Nephron progenitor cell (in vitro differentiated cells): ENCODE results near the gene ITGAD.

Experiments
- DNase-seq: peaks from one replicate; pipeline ENCODE4 v3.0.0; 2021
- H3K27ac Mint-ChIP-seq: 2 replicates; pipeline ENCODE4 v1.8.0; 2021; ENCODE audit warnings: mild to moderate bottlenecking, moderate library complexity, mixed read lengths
- H3K27me3 Mint-ChIP-seq: 2 replicates; pipeline ENCODE4 v1.8.0; 2021; ENCODE audit warnings: mild to moderate bottlenecking, low read depth, mixed read lengths; ENCODE audit not compliant: poor library complexity
- H3K36me3 Mint-ChIP-seq: 2 replicates; pipeline ENCODE4 v1.8.0; 2021; ENCODE audit warnings: low read depth, mixed read lengths
- H3K4me1 Mint-ChIP-seq: 2 replicates; pipeline ENCODE4 v1.8.0; 2021; ENCODE audit warnings: mixed read lengths
- H3K4me3 Mint-ChIP-seq: 2 replicates; pipeline ENCODE4 v1.8.0; 2021; ENCODE audit warnings: mild to moderate bottlenecking, moderate library complexity, mixed read lengths
- H3K9me3 Mint-ChIP-seq: 2 replicates; pipeline ENCODE4 v1.8.0; 2021; ENCODE audit warnings: mild to moderate bottlenecking, moderate library complexity, mixed read lengths
- TF ChIP-seq, protein P1 (sequence below): fragments of 200-600 bp; sonication (generic); IDR thresholded peaks from 2 replicates; pipeline ENCODE4 v1.5.0; 2021; ENCODE audit warnings: antibody characterized with exemption

ITGAD gene

DNA sequence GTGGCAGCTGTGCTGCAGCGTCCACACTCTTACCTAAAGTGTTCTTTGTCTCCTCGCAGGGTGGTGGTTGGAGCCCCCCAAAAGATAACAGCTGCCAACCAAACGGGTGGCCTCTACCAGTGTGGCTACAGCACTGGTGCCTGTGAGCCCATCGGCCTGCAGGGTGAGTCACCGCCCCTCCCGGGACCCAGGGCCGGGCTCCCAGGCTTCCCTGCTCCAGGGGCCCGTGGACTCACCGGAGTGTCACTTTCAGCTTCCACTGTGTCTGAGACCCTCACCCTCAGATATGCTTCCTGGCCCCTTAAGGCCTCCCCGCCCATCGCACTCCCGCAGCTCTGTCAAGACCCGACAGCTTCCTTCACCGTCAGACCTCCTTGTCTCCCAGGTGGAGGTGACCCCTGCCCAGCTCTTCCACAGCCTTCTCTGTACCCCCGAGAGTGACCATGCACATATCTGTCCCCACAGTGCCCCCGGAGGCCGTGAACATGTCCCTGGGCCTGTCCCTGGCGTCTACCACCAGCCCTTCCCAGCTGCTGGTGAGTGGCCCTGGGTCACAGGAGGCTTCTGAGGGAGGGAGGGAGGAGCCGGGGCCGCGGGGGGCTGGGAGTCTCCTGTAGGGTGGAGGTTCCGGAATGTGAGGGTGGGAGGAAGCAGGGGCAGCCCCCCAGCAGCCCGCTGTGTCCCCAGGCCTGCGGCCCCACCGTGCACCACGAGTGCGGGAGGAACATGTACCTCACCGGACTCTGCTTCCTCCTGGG is 36.4 kb upstream of the ITGAD start:
- no peaks in the 10 kb centered on the region for H3K36me3 Mint-ChIP-seq
- peaks cover 15% of the 10 kb centered on the region for H3K4me1 Mint-ChIP-seq
- TF ChIP-seq, protein P1, sequence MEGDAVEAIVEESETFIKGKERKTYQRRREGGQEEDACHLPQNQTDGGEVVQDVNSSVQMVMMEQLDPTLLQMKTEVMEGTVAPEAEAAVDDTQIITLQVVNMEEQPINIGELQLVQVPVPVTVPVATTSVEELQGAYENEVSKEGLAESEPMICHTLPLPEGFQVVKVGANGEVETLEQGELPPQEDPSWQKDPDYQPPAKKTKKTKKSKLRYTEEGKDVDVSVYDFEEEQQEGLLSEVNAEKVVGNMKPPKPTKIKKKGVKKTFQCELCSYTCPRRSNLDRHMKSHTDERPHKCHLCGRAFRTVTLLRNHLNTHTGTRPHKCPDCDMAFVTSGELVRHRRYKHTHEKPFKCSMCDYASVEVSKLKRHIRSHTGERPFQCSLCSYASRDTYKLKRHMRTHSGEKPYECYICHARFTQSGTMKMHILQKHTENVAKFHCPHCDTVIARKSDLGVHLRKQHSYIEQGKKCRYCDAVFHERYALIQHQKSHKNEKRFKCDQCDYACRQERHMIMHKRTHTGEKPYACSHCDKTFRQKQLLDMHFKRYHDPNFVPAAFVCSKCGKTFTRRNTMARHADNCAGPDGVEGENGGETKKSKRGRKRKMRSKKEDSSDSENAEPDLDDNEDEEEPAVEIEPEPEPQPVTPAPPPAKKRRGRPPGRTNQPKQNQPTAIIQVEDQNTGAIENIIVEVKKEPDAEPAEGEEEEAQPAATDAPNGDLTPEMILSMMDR: no peak
- H3K4me3 Mint-ChIP-seq: no peak overlapping the region
- H3K9me3 Mint-ChIP-seq: no peaks in the 10 kb centered on the region
- H3K27ac Mint-ChIP-seq: no peak overlapping the region
- DNase-seq: peak; percentile 20
- peaks cover 28% of the 10 kb centered on the region for H3K27me3 Mint-ChIP-seq

GRCh38 chr16:31357324-31358109 is 35.6 kb upstream of the ITGAD start:
- H3K36me3 Mint-ChIP-seq: no peaks in the 10 kb centered on the region
- peaks cover 22% of the 10 kb centered on the region for H3K27me3 Mint-ChIP-seq
- DNase-seq: no peak
- H3K4me1 Mint-ChIP-seq: peaks cover 15% of the 10 kb centered on the region
- TF ChIP-seq, protein P1: no peak
- H3K9me3 Mint-ChIP-seq: no peaks in the 10 kb centered on the region
- no peak overlapping the region for H3K4me3 Mint-ChIP-seq
- H3K27ac Mint-ChIP-seq: no peak overlapping the region

GRCh38 chr16:31360251-31360650 is 32.9 kb upstream of the ITGAD start:
- no peak for DNase-seq
- H3K9me3 Mint-ChIP-seq: no peaks in the 10 kb centered on the region

GRCh38 chr16:31361201-31362110 is 31.7 kb upstream of the ITGAD start:
- H3K4me1 Mint-ChIP-seq: peaks cover 5% of the 10 kb centered on the region
- no peak for DNase-seq
- peaks cover 13% of the 10 kb centered on the region for H3K27me3 Mint-ChIP-seq
- no peaks in the 10 kb centered on the region for H3K36me3 Mint-ChIP-seq
- TF ChIP-seq, protein P1: no peak
- H3K4me3 Mint-ChIP-seq: no peak overlapping the region
- H3K9me3 Mint-ChIP-seq: no peaks in the 10 kb centered on the region
- no peak overlapping the region for H3K27ac Mint-ChIP-seq

More at GRCh38 chr16:31360251-31360650, 32.9 kb upstream of the ITGAD start:
- H3K36me3 Mint-ChIP-seq: no peaks in the 10 kb centered on the region
- H3K4me3 Mint-ChIP-seq: no peak overlapping the region
- no peak overlapping the region for H3K27ac Mint-ChIP-seq
- TF ChIP-seq, protein P1: no peak
- peaks cover 13% of the 10 kb centered on the region for H3K27me3 Mint-ChIP-seq
- H3K4me1 Mint-ChIP-seq: peaks cover 7% of the 10 kb centered on the region

DNA sequence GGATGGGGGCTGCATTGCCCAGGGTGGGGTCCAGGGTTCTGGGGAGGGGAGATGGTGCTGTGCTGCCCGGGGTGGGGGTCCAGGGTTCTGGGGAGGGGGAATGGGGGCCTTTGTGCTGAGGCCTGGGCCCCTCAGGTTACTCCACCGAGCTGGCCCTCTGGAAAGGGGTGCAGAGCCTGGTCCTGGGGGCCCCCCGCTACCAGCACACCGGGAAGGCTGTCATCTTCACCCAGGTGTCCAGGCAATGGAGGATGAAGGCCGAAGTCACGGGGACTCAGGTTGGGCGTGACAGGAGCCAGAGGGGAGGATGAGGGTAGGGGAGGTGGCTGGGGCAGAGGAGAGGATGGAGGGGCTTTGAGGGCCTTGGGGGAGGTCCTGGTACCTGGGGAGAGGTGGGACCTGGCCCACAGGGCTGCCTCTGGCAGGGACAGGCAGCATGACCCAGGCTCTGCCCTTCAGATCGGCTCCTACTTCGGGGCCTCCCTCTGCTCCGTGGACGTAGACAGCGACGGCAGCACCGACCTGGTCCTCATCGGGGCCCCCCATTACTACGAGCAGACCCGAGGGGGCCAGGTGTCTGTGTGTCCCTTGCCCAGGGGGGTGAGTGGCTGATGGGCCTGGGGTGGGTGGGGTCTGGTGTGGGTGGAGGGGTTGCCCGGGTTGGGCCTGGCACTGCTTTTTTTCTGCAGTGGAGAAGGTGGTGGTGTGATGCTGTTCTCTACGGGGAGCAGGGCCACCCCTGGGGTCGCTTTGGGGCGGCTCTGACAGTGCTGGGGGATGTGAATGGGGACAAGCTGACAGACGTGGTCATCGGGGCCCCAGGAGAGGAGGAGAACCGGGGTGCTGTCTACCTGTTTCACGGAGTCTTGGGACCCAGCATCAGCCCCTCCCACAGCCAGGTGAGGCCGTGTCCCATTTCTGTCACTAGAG is 30.4 kb upstream of the ITGAD start:
- H3K27me3 Mint-ChIP-seq: peaks cover 15% of the 10 kb centered on the region
- peaks cover 2% of the 10 kb centered on the region for H3K9me3 Mint-ChIP-seq
- no peak for DNase-seq
- TF ChIP-seq, protein P1: no peak
- no peak overlapping the region for H3K4me3 Mint-ChIP-seq
- H3K36me3 Mint-ChIP-seq: no peaks in the 10 kb centered on the region
- no peak overlapping the region for H3K27ac Mint-ChIP-seq
- H3K4me1 Mint-ChIP-seq: no peaks in the 10 kb centered on the region
